ENCODE data around the gene SYTL3. TPM values are rescaled to one million over a fixed set of nuclear protein-coding genes. Genes with fewer than 3 reads are reported as not detected.

SYTL3 gene
- total and polyA plus RNA-seq, 2 experiments from 2014 or later, result 0.07 TPM; not detected in 1

- TF ChIP-seq REST (IDR thresholded peaks at IDR 0.05; ENCODE audit: unreplicated experiment) (no peak), CTCF (conservative IDR thresholded peaks at IDR 0.05; ENCODE audit: low read depth in 2 of 2) (no peak), JUNB (IDR thresholded peaks at IDR 0.05; ENCODE audit: unreplicated experiment) (no peak), EZH2 (IDR thresholded peaks at IDR 0.05; ENCODE audit: low read depth, unreplicated experiment) (no peak), EZH2phosphoT487 (IDR thresholded peaks at IDR 0.05; ENCODE audit: unreplicated experiment) (no peak), NANOG (IDR thresholded peaks at IDR 0.05; ENCODE audit: borderline replicate concordance) (no peak), CREB1 (CRISPR knock-in tag; IDR thresholded peaks at IDR 0.05; ENCODE audit: low read depth) (no peak), ZNF331 (CRISPR knock-in tag; IDR thresholded peaks at IDR 0.05; ENCODE audit: low read depth) (no peak)
These were observed 30.6 kb downstream of the SYTL3 start (continued) for GRCh38 chr6:158680481-158680880.

- Mint-ChIP-seq H3K9me3 (no peaks in the 10 kb centered on the region), H3K4me1 (peaks cover 12% of the 10 kb centered on the region), H3K4me3 (no peak overlapping the region), H3K27me3 (ENCODE audit: insufficient read depth, low read depth, poor library complexity) (peaks cover 1% of the 10 kb centered on the region), H3K36me3 (ENCODE audit: low read depth) (no peaks in the 10 kb centered on the region), H3K27ac (no peak overlapping the region)
- Histone ChIP-seq H3K4me1 (ENCODE audit: insufficient read depth) (no peaks in the 10 kb centered on the region; the same call in 1 of the 2 replicates), H3K79me2 (replicated peaks; ENCODE audit: insufficient read depth) (no peaks in the 10 kb centered on the region), H3K27me3 (ENCODE audit: insufficient read depth) (no peaks in the 10 kb centered on the region), H2AFZ (peak overlapping the region; percentile 59; the same call in 1 of the 2 replicates), H3K9me2 (ENCODE audit: insufficient read depth) (no peaks in the 10 kb centered on the region), H3K36me3 (ENCODE audit: insufficient read depth) (no peaks in the 10 kb centered on the region), H4K20me1 (replicated peaks; ENCODE audit: insufficient read depth) (no peaks in the 10 kb centered on the region), H3K27ac (ENCODE audit: low read depth) (no peak overlapping the region), H3F3A (replicated peaks; ENCODE audit: low read depth) (no peaks in the 10 kb centered on the region), H3K4me3 (no peak overlapping the region), H3K4me2 (no peak overlapping the region)
- DNase-seq (ENCODE audit: low spot score) (no peak), ATAC-seq (no peak; the same call in 2 of the 3 replicates)
- TF ChIP-seq JUNB (IDR thresholded peaks at IDR 0.05; ENCODE audit: unreplicated experiment) (no peak), NANOG (IDR thresholded peaks at IDR 0.05; ENCODE audit: borderline replicate concordance) (no peak), ZNF114 (CRISPR knock-in tag; IDR thresholded peaks at IDR 0.05) (no peak), STAT1 (IDR thresholded peaks at IDR 0.05; ENCODE audit: unreplicated experiment) (no peak), POLR2AphosphoS5 (IDR thresholded peaks at IDR 0.05; ENCODE audit: low read depth) (no peak), ETS1 (IDR thresholded peaks at IDR 0.05) (no peak), EZH2 (IDR thresholded peaks at IDR 0.05; ENCODE audit: low read depth, unreplicated experiment) (no peak), EZH2phosphoT487 (IDR thresholded peaks at IDR 0.05; ENCODE audit: unreplicated experiment) (no peak), ZNF331 (CRISPR knock-in tag; IDR thresholded peaks at IDR 0.05; ENCODE audit: low read depth) (no peak), ZNF462 (CRISPR knock-in tag; IDR thresholded peaks at IDR 0.05) (no peak)
These were observed 34.5 kb downstream of the SYTL3 start for GRCh38 chr6:158684311-158684710.
